DMS153 treated with DMSO at 0.1 percent for 48 hours (cell line): ENCODE measurements around the gene ADGRG1.

Experiments
- DNase-seq: peaks from one replicate; lab custom pipeline; 2025; ENCODE audit not compliant: unreplicated experiment; lab: John Stamatoyannopoulos, UW

Gene ADGRG1

DNA sequence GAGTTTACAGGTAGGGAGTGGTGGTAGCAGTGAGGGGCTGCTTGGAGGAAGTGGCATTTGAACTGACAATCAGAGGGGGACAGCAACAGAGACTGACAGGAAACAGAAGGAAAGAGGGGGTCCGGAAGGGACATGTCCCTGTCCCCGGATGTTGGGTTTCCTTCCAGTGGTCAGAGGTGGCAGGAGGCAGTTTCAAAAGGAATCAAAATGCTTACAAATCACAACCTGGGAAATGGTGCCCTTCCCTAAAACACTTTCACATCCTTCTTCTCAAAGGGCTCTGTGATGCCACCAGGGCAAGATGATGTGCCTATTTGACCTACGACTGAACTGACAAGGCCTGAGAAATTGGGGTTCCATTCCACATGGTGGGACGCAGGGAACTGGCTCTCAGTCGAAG, 19.7 kb downstream of the ADGRG1 start:
- no peak for DNase-seq

DNA sequence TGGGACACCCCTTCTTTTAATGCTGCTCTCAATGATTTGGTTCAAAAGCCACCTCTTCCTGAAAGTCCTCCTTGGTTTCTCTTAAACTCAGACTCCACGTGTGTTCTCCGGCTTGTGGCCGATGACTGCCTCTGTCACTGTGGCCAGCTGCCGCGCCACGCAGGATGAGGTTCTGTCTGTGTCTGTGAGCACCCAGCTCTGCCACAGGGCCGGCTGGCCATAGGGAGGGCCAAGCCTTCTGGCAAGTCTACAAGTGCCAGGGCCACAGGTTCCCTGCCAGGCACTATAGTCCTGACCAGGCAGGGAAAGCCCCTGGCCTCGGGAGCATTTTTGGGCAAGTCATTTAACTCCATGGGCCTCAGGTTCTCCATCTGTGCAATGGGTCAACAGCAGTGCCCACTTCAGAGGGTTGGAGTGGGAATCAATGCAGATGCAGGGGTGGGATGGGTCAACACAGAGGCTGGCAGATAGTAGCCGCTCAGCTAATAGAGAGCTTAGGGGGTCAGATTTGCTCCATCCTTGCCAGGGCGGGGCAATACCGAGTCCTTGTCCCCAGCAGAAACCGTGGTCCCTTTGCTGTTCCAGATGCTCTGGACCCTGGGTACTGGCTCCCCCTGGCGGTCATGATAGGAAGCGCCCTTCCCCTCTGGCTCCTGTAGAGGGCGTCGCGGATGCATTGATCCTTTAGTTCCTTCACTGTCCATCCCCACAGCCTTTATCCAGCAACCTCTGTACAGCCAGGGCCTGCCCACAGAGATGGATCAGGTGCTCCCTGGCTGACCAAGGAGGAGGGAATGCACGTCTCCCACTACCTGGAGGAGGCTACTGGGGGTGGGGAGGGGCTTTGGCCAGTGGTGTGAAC, 20.4 kb downstream of the ADGRG1 start:
- DNase-seq, result peak; percentile 69

DNA sequence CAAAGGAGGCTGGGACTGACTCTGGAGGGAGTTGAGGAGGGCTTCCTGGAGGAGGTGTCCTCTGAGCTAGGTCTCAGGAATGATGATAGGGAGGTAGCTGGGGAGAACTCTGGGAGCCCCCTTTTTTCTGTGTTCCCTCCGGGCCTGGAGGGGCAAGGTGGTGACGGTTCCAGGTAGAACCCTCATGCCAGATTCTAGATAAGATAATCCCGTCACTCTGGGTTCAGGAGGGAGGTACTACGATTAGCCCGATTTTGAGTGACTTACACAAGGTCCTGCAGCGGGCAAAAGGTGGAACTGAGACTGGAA, 21.0 kb downstream of the ADGRG1 start:
- no peak for DNase-seq

DNA sequence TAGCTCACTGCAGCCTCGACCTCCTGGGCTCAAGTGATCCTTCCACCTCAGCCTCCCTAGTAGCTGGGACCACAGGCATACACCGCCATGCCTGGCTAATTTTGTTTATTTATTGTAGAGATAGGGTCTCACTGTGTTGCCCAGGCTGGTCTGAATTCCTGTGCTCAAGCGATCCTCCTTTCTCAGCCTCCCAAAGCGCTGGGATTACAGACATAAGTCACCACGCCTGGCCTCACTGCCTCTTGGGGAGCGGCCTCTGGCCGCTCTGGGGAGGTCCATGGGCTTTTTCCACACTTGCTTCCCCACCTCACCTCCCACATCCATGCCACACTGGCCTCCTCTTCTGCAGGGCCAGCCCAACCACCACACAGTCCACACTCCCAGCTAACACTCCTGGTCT, 21.4 kb downstream of the ADGRG1 start:
- DNase-seq, result no peak

DNA sequence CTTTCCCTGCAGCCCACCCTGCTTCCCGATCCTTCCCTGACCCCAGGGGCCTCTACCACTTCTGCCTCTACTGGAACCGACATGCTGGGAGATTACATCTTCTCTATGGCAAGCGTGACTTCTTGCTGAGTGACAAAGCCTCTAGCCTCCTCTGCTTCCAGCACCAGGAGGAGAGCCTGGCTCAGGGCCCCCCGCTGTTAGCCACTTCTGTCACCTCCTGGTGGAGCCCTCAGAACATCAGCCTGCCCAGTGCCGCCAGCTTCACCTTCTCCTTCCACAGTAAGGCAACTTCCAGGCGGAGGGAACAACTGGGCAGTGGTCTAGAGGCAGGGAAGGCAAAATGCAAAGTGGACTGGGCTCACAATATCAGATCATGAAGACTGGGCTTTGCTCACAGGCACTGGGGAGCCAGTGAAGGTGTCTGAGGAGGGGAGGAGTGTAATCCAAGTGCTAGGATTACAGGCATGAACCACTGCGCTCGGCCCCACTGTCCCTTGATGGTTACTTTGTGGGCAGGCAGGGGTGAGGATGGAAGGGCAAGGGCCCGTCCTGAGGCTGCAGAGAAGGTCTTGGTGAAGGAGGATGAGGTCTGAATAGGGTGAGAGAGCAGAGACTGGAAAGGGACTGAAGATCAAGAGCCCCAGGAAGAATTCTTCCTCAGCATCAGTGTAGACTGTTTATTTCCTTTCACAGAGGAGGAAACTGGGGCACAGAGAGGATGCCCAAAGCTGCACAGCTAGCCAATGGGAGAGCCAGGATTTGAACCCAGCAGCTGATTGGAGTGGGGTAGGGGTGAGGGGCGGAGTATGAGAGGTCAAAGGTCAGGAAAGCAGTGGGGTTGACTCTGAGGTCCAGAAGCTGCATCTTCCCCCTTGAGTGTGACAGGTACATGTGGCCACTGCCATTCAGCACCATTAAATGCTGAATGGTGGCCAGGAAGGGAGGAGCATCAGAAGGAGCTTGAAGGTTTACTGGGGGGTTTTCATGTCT, 23.2 kb downstream of the ADGRG1 start:
- no peak for DNase-seq

DNA sequence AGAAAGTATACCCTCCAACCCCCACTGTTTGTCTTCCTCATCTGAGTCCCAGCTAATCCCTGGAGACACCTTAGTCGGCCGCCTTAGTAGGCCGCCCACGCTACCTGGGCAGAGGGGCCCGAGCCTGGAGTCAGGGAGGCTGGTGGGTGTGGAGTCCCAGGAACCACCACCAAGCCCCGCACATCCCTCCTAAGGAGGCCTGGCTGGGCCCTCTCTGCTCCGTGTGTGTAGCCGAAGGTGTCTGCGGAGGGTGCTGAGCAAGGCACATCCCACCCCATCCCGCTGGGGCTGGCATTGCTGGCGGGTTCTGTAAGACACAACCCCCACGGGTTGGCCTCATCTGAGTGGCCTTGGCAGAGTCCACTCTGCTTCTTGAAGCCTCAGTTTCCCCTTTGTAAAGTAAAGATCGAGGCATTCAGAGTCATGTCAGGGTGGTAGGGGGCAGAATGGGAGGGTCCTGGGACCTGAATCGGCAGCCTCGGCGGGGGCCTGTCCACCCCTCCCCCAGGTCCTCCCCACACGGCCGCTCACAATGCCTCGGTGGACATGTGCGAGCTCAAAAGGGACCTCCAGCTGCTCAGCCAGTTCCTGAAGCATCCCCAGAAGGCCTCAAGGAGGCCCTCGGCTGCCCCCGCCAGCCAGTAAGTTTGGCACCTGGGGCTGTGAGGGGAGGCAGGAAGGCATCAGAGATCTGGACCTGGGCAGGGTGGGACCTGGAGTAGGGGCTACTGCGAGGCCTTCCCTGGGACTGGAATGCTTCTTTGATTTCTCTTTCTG, 24.5 kb downstream of the ADGRG1 start:
- no peak for DNase-seq

DNA sequence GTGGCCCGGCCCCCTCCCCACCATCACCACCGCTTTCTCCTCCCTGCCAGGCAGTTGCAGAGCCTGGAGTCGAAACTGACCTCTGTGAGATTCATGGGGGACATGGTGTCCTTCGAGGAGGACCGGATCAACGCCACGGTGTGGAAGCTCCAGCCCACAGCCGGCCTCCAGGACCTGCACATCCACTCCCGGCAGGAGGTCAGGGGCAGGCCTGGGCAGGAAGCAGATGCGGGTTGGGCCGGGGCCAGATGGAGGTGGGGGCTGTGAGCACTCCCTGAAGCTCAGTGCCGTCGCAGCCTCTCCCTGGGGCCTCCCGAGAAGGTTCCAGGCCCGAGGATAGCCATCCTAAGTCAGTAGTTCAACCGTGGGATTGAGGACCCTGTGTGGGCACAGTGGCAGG, 25.5 kb downstream of the ADGRG1 start:
- DNase-seq, result no peak

DNA sequence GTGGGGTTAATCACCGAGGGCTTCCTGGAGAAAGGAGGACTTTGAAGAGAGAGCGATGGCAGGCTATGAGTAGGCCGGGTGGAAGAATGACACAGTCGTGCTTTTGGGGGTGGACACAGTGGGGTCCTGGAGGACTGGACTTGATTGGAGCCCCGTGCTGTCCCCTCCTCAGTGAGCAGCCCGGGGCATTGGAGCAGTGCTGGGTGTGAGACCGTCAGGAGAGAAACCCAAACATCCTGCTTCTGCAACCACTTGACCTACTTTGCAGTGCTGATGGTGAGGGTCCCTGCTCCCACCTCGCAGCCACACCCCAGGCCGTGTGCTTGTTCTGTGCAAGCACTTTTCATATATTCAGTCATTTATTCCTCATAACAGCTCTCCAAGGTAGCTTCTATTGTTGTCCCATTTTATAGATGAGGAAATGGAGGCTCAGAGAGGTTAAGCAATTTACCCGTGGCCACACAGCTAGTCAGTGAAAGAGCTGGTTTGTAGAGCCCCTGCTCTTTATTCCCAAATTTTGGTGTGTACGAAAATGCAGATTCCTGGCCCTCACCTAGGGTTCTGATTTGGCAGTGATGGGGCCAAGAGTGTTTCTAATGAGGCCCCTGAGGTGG, 28.0 kb downstream of the ADGRG1 start:
- no peak for DNase-seq

DNA sequence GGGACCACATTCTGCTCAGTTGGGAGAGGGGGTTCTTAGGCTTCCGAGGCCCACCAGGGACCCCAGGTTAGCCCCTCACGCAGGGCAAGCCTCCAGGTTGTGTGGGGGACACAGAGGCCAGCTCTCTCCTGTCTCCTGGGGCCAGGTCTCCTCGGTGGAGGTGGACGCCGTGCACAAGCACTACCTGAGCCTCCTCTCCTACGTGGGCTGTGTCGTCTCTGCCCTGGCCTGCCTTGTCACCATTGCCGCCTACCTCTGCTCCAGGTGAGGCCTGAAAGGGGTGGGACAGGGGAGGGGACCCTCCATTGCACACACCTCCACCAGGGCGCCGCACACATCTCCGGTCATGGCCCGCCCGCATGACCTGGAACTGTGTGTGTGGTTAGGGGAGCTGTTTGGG, 28.8 kb downstream of the ADGRG1 start:
- no peak for DNase-seq

DNA sequence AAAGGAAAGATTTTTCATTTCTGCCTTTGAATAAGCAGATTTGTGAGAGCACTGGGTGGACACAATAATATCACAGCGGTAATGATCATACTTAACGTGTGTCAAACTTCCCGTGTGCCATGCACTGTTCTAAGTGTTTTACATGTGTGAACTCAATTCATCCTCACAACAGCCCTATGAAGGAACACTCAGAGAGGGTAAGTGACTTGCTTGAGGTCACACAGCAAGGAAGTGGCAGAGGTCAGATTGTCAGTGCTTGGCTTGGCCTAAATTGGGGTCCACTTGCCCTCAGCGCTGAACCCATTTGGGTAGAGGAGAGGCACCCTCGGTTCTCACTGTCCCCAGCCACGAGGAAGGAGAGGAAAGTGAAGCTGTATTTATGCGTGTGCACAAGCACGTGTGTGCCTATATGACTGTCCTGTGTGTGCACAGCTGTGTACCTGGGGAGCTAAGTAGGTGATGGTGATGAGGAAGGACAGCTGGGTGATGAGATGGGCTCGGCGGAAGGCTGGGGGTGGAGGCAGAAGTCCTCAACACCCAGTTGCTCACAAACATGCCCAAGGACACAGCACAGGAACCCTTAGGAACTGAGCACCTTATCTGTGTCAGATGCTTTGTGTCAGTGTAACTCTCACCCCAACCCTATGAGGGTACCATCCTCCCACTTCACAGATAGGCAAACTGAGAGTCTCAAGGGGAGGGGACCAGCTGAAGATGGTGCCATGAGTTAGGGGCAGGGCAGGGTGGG, 29.9 kb downstream of the ADGRG1 start:
- DNase-seq, result no peak

DNA sequence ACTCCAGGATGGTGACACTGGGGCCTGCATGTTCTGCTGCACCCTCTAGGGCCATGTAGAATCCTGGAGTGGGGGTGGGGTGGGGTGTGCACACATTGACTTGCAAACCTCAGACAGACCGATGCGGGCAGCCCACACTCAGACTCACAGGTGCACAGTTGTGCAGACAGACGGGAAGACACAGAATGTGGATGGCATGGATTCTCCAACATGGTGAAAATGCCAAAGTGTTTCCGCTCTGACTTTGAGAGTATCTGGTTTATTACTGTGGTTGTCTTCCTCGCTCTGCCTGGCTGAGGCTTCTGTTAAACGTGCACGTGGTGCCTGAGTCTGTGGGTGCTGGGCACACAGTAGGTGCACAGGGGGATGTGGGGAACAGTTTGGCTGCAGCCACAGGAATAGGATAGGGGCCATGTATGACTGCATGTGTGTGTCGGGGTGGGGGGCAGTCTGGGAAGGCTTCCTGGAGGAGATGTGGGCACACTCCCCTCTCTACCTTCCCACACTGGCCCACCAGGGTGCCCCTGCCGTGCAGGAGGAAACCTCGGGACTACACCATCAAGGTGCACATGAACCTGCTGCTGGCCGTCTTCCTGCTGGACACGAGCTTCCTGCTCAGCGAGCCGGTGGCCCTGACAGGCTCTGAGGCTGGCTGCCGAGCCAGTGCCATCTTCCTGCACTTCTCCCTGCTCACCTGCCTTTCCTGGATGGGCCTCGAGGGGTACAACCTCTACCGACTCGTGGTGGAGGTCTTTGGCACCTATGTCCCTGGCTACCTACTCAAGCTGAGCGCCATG, 30.6 kb downstream of the ADGRG1 start:
- DNase-seq, result no peak

DNA sequence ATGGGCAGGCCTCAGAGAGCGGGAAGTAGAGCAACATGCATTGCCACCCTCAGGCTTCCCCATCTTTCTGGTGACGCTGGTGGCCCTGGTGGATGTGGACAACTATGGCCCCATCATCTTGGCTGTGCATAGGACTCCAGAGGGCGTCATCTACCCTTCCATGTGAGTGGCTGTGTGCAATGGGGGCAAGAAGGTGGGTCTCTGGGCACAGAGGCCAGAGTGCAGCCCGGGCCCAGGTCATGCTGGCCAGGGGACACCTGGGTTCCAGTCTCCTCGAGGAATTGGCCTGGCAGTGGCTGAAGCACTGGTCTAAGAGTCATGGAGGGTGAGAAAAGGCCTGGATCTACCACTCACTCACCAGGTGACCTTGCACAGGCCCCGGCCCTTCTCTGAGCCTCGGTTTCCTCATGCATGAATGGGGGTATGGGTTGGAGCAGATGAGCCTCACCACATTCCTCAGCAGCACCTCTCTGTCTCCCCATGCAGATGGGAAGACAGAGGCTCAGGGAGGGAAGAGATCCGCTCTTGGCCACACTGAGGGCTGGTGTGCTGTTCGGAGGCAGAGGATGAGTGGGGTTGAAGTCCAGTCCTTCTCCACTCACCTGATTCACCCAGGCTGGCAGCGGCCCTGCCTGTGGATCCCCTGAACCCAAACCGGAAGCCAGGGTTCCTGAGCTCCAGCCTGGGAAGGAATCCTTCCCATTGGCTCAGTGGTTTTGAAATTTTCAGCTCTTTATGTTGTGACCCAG, 32.5 kb downstream of the ADGRG1 start:
- DNase-seq, result no peak

DNA sequence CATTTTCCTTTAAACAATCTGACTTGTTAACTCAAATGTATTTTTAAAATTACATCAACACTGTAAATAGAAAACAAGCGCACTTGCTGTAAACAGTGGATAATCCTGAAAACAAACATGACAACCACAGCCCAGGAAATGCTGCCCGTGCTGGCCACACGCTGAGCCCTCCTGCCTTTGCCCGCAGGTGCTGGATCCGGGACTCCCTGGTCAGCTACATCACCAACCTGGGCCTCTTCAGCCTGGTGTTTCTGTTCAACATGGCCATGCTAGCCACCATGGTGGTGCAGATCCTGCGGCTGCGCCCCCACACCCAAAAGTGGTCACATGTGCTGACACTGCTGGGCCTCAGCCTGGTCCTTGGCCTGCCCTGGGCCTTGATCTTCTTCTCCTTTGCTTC, 33.1 kb downstream of the ADGRG1 start:
- DNase-seq, result no peak

DNA sequence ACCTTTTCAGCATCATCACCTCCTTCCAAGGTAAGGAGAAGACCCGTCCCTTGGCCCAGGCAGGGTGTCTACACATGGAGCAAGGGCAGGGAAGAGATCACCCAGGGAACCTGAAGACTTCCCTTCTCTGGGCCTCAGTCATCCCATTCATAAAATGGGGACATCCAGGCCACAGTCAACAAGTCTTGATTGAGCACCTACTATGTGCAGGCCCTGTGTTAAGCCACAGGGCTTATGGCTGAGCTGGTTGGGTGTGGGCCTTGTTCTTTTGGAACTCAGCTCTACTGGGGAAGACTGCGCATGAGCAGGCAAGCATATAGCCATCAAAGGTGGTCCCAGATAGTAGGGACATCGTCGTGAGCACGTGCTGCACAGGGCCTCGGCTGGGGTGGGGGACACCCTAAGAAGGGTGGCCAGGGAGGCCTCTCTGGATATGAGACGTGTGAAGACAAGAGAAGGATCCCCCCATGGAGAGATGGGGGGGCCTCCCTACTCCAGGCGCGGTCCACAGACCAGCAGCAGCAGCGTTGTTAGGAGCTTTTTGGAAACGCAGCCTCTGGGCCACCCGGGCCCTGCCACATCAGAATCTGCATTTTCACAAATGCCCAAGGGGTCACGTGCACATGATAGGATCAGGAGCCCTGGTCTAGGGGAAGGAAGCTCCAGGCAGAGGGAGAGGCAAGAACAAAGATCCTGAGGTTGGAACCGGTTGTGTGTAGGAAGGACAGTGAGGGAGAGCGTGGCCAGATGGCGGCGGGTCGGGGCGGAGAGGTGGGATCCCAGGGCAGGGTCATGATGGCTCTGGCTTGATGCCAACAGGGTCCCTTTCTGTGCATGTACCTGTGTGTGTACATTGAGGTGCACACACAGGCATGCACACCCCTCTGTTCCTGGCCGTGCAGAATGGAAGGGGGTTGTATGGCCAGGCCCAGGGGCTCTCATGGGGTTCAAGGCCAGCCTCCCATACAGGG, 33.8 kb downstream of the ADGRG1 start:
- no peak for DNase-seq

DNA sequence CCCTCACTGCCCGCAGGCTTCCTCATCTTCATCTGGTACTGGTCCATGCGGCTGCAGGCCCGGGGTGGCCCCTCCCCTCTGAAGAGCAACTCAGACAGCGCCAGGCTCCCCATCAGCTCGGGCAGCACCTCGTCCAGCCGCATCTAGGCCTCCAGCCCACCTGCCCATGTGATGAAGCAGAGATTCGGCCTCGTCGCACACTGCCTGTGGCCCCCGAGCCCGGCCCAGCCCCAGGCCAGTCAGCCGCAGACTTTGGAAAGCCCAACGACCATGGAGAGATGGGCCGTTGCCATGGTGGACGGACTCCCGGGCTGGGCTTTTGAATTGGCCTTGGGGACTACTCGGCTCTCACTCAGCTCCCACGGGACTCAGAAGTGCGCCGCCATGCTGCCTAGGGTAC, 35.0 kb downstream of the ADGRG1 start:
- DNase-seq, result no peak

DNA sequence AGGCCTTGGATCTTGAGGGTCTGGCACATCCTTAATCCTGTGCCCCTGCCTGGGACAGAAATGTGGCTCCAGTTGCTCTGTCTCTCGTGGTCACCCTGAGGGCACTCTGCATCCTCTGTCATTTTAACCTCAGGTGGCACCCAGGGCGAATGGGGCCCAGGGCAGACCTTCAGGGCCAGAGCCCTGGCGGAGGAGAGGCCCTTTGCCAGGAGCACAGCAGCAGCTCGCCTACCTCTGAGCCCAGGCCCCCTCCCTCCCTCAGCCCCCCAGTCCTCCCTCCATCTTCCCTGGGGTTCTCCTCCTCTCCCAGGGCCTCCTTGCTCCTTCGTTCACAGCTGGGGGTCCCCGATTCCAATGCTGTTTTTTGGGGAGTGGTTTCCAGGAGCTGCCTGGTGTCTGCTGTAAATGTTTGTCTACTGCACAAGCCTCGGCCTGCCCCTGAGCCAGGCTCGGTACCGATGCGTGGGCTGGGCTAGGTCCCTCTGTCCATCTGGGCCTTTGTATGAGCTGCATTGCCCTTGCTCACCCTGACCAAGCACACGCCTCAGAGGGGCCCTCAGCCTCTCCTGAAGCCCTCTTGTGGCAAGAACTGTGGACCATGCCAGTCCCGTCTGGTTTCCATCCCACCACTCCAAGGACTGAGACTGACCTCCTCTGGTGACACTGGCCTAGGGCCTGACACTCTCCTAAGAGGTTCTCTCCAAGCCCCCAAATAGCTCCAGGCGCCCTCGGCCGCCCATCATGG, 35.7 kb downstream of the ADGRG1 start:
- DNase-seq, result no peak

DNA sequence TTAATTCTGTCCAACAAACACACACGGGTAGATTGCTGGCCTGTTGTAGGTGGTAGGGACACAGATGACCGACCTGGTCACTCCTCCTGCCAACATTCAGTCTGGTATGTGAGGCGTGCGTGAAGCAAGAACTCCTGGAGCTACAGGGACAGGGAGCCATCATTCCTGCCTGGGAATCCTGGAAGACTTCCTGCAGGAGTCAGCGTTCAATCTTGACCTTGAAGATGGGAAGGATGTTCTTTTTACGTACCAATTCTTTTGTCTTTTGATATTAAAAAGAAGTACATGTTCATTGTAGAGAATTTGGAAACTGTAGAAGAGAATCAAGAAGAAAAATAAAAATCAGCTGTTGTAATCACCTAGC, 36.2 kb downstream of the ADGRG1 start:
- no peak for DNase-seq
